ENCODE measurements around the gene CNN1.

- TF ChIP-seq CTCF (IDR thresholded peaks at IDR 0.05; ENCODE audit: low read length): no peak
- no peak for TF ChIP-seq EZH2phosphoT487 (IDR thresholded peaks at IDR 0.05; ENCODE audit: low read length)
Measured at GRCh38 chr19:11555246-11555645, 16.6 kb downstream of the CNN1 start.
